GM19025 (cell line): ENCODE data around the gene RHCG.
"Not testable (repeated sequence)": the region's sequence is repeated elsewhere in the genome, so short reads cannot be mapped to it uniquely, and the experiment has no call there.

Experiments used
- ATAC-seq: cut with Tn5 transposase; IDR thresholded peaks from one replicate; pipeline ENCODE4 v1.9.1; 2021; ENCODE audit warnings: mild to moderate bottlenecking, low read depth, moderate library complexity; ENCODE audit not compliant: unreplicated experiment

RHCG gene

GRCh38 chr15:89482139-89482538 is 14.2 kb downstream of the RHCG start:
- ATAC-seq = no peak

DNA sequence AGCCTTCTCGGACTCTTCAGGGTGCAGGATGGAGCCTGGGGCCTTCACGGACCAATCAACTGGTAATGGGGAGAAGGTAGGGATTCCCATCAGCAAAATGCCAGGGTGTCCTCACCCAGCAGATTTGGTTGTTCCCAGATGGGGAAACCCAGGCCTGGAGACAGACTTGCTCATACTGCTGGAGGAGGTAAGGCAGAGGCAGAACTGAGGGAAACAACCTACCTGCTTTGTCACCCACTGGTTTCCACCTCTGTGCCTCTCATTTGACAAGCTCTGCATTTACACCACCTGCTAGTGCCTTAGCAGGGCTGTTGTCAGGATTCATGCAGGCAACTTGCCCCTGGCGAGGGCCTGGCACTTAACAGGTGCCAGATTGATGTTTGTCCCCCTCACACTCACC is 15.9 kb downstream of the RHCG start:
- no peak for ATAC-seq

- no peak for ATAC-seq
Measured at GRCh38 chr15:89479173-89479572, 17.2 kb downstream of the RHCG start.

- ATAC-seq = no peak
Measured at GRCh38 chr15:89477411-89478242, 18.8 kb downstream of the RHCG start.

GRCh38 chr15:89475661-89476060 is 20.7 kb downstream of the RHCG start:
- no peak for ATAC-seq

GRCh38 chr15:89472785-89473256 is 23.6 kb downstream of the RHCG start:
- ATAC-seq = no peak

DNA sequence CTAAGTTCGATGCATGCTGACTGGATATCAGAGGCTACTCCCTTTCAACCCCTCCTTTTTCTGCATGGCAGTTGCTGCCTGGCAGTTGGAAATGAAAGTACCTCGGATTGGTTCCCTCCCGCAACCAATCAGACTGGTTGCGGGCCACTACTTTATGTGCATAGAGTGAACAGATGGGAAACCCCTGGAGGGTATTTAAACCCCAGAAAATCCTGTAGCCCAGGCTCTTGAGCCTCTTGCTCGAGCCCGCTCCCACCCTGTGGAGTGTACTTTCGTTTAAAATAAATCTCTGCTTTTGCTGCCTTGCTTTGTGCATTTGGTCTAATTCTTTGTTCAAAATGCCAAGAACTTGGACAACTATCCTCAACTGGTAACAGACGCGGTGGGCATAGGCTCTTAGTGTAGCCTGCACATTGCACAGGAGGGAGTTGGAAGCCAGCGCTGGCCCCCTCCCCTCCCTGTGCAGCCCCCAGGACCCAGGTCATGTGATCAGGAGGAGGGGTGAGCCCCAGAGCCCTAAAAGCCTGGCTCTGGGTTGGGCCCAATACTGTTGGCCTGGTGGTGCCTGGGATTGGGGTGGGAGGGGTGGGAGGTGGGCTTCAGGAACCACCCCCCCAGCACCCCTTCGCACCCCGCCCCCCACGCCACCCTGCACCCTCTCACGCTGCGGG is 26.8 kb downstream of the RHCG start:
- no peak for ATAC-seq

GRCh38 chr15:89468813-89469212 is 27.6 kb downstream of the RHCG start:
- not testable (repeated sequence) for ATAC-seq

- no peak for ATAC-seq
Measured at GRCh38 chr15:89463113-89463512, 33.3 kb downstream of the RHCG start.

DNA sequence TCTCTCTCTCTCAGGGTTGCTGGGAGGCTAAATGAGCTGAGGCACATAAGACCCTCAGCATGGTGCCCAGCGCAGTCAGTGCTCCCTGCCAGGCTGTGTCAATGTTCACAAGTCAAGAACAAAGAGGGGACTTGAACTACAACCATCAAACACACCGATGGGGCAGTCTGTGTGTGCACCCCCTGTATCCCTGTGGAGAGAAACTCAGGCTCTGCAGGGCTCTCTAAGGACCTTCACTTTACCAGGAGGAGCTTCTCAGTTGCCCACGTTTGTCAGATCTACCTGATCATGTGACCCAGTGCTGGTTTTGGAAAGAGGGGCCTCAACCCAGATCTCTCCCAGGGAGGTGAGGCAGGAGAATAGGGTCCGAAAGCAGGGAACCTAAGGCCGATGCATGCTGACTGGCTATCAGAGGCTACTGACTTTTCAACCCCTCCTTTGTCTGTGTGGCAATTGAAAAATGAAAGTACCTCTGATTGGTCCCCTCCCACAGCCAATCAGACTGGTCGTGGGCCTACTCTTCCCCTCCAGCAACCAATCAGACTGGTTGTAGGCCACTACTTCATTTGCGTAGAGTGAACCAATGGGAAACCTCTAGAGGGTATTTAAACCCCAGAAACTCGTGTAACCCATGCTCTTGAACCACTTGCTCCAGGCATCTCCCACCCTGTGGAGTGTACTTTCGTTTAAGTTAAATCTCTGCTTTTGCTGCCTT is 34.0 kb downstream of the RHCG start:
- ATAC-seq = no peak

- ATAC-seq = no peak
Measured at GRCh38 chr15:89461386-89461785, 35.0 kb downstream of the RHCG start.

GRCh38 chr15:89460048-89460447 is 36.3 kb downstream of the RHCG start:
- ATAC-seq = no peak

DNA sequence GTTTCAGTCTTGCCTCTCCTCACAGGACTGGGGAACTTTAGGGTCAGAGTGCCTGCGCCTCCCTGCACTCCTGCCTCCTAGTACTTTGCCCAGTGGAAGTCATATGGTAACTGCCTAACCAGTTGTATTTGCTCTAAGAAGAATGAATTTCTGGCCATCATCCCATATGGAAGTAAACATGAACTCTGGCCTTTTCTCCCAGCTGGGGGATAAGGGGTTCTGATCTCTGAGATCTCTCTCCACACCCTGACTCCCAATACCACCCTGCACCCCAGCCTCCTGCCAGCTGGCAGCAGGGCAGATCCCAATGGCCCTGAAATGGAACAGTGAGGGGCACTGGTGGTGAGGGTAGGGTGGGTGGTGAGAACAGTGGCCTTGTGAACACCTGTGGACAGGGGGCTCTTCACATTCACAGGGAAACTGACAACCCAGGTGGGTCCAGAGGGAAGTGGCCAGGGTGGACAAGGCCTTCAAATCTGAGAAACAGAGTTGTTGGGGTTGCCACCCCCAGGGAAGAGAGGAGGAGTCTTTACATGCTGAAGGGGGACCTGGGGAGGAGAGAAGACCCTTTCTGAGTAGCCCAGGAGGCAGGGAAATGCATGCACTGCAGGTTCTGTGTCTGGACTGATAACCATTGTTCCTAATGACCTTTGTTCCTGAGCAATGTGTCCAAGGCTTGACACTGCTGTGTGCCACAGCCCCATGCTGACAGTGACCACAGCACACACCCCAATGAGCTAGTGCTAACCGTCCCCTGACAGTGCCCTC is 36.9 kb downstream of the RHCG start:
- no peak for ATAC-seq

GRCh38 chr15:89458440-89458839 is 37.9 kb downstream of the RHCG start:
- no peak for ATAC-seq

- ATAC-seq = no peak
Measured at GRCh38 chr15:89457086-89457485, 39.3 kb downstream of the RHCG start.

DNA sequence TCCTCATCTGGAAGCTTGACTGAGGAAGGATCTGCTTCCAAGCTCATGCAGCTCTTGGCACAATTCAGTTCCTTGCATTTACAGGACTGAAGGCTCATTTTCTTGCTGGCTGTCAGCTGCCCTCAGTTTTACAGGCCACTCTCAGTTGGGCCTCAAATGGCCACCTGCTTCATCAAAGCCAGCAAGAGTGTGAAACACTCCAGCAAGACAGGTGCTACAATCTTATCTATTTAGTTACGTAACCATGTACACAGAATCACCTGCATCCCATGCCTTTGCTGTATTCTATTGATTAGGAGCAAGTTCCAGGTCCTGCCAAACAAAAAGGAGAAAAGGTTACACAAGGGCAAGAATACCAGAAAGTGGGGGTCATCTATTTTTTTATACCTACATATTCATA is 40.8 kb downstream of the RHCG start:
- no peak for ATAC-seq

DNA sequence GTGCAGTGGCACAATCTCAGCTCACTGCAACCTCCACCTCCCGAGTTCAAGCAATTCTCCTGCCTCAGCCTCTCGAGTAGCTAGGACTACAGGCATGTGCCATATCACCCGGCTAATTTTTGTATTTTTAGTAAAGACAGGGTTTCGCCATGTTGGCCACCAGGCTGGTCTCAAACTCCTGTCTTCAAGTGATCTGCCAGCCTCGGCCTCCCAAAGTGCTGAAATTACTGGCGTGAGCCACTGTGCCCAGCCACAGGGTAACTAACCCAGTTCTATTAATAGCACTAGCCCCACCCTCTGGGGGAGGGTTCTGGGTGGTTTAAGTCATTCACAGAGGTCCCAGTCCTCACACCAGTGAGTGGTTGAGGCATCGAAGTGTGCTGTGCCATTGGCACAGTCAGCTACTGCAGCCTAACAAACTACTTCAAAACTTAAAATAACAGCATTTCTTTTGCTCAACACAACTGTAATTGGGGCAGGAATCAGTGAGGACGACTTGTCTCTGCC is 44.0 kb downstream of the RHCG start:
- no peak for ATAC-seq

DNA sequence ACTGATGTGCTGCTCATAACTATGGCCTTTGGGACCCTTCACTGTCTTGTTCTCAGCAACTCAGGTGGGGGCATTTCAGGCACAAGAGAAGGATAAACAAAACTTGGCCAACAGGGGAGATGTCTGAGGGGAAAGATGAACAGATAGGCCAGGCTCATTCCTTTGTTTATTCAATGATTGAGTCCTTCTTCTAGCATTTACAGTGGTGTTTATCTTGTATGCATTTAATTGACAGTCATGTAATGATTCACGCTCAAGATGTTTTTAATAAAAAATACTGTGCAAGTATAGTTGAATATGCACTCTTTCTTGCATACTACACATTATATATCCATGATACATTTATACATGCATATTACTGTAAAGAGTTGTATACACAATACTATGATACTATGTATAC is 44.5 kb downstream of the RHCG start:
- no peak for ATAC-seq

DNA sequence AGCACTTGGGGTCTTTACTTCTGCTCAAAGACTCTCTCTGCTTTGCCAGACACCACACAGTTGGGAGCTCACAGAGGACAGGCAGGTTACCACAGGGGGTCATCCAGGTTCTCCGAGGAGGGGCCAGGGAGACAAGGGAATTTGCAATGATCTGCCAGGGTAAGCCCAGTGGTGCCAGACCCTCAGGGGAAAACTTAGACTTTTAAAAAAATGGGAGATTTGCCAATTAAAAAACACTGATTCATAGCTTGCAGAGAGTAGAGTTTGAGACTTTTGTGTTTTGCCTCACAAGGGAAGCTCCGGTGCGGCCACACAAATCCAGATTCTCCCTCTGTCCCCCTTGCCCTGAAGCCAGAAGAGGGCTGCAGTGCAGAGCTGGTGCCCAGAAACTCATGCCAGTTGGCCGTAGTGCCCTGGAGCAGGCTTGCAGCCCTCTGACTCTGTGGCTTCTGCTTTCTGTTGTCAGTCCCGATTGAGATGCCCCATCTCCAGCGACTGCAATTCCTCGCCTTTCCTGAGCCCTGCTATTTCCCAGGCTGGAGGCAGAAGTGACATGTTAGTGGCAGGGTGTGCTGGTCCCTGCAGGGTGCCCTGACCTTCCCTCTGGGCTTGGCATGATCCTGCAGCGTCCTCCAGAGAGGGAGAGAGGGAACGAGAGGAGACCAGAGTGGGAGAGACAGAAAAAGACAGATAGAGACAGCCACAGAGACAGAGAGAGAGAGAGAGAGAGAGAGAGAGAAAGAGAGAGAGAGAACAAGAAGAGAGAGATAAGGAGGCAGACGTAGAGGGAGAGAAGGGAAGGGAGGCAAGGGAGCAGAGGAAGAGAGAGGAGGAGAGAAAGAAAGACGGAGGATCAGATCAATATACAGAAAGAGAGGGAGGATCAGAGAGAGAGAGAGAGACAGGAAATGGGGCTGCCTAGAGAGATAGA is 46.0 kb downstream of the RHCG start:
- ATAC-seq = no peak
